OCI-LY1 (cell line): Measurements from ENCODE around the gene SPINK1.

Source experiments
- H2AFZ ChIP-seq: fragments of 200-600 bp; sonication (generic), shearing (Covaris generic); 2 replicates; pipeline ENCODE4 v1.6.0; 2014; ENCODE audit warnings: antibody characterized with exemption, mild to moderate bottlenecking, low read length
- H3F3A ChIP-seq: fragments of 200-600 bp; sonication (generic), shearing (Covaris generic); 2 replicates; pipeline ENCODE4 v1.6.0; 2014; ENCODE audit warnings: mild to moderate bottlenecking, antibody characterized with exemption, low read length, moderate library complexity; ENCODE audit not compliant: insufficient read depth
- H3K27ac ChIP-seq: fragments of 200-600 bp; sonication (generic); 2 replicates; pipeline ENCODE4 v1.5.1; 2014; ENCODE audit warnings: low read length, mixed run types, mild to moderate bottlenecking, low read depth; ENCODE audit not compliant: poor library complexity, severe bottlenecking
- H3K27me3 ChIP-seq: fragments of 200-600 bp; sonication (generic); 2 replicates; pipeline ENCODE4 v1.6.0; 2014; ENCODE audit warnings: antibody characterized with exemption, mild to moderate bottlenecking, low read length, moderate library complexity; ENCODE audit not compliant: insufficient read depth
- H3K36me3 ChIP-seq: fragments of 200-600 bp; sonication (generic); 2 replicates; pipeline ENCODE4 v1.6.1; 2014; ENCODE audit warnings: mild to moderate bottlenecking, antibody characterized with exemption, low read length, moderate library complexity, mixed read lengths; ENCODE audit not compliant: insufficient read depth
- H3K4me1 ChIP-seq: fragments of 200-600 bp; sonication (generic); 2 replicates; pipeline ENCODE4 v1.5.1; 2014; ENCODE audit warnings: mild to moderate bottlenecking, low read length, moderate library complexity; ENCODE audit not compliant: insufficient read depth, severe bottlenecking
- H3K4me2 ChIP-seq: fragments of 200-600 bp; sonication (generic), shearing (Covaris generic); 2 replicates; pipeline ENCODE4 v1.6.1; 2014; ENCODE audit warnings: low read length
- H3K4me3 ChIP-seq: fragments of 200-600 bp; sonication (generic); 2 replicates; pipeline ENCODE4 v1.5.1; 2014; ENCODE audit warnings: low read length, low read depth, mild to moderate bottlenecking, mixed read lengths; ENCODE audit not compliant: poor library complexity, severe bottlenecking
- H3K79me2 ChIP-seq: fragments of 200-600 bp; shearing (Covaris generic); 2 replicates; pipeline ENCODE4 v1.6.1; 2016; ENCODE audit warnings: mixed run types, low read length, mixed read lengths; ENCODE audit not compliant: insufficient read depth
- H3K9ac ChIP-seq: fragments of 200-600 bp; sonication (generic), shearing (Covaris generic); 2 replicates; pipeline ENCODE4 v1.6.1; 2014; ENCODE audit warnings: mild to moderate bottlenecking, low read length, mixed read lengths
- H3K9me2 ChIP-seq: fragments of 200-600 bp; sonication (generic), shearing (Covaris generic); 2 replicates; pipeline ENCODE4 v1.6.1; 2014; ENCODE audit warnings: low read depth, mild to moderate bottlenecking, low read length, mixed read lengths
- H3K9me3 ChIP-seq: fragments of 200-600 bp; shearing (Covaris generic); 2 replicates; pipeline ENCODE4 v1.6.1; 2014; ENCODE audit warnings: low read length, mixed read lengths
- H4K20me1 ChIP-seq: fragments of 200-600 bp; sonication (generic), shearing (Covaris generic); 2 replicates; pipeline ENCODE4 v1.6.0; 2016; ENCODE audit warnings: mild to moderate bottlenecking, low read length; ENCODE audit not compliant: insufficient read depth
- CTCF ChIP-seq: fragments of 200-600 bp; sonication (generic), shearing (Covaris generic); IDR thresholded peaks from 2 replicates; pipeline ENCODE4 v1.5.1; 2017; ENCODE audit warnings: mild to moderate bottlenecking, antibody characterized with exemption, low read length, moderate library complexity, mixed read lengths
- EZH2 ChIP-seq: fragments of 200-600 bp; sonication (generic), shearing (Covaris generic); IDR thresholded peaks from 2 replicates; pipeline ENCODE4 v1.8.0; 2017; ENCODE audit warnings: borderline replicate concordance, mixed run types, mild to moderate bottlenecking, antibody characterized with exemption, low read length, moderate library complexity, mixed read lengths

SPINK1 gene

DNA sequence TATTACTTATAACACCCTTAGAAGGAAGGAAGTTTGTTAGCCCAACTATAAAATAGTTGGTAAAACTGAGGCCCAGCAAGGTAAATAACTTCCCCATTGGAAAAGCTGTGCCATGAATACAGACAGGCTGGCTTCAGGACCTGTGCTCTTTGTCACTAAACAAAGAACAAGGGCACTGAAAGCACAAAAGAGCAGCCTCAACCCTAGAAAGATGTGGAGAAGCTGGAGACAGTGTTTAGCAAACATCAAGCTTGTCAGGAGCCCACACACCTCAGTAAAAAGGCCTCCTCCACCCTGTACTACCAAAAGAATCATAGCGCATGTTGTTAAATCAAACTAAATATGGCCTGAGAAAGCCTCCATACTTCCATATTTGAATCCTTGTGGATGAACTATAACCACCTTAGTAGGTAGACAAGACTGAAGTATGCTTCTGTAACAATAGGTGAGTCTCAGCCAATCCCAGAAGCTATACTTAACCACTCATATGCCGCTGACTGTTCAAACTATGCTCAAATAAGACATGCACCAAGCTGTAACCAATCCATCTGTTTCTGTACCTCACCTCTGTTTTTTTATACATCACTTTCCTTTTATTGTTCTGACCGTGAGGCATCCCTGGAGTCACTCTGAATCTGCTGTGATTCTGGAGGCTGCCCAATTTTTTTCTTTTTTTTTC lies 28.6 kb upstream of the SPINK1 start:
- Histone ChIP-seq H3K27me3 (no peaks in the 10 kb centered on the region), H3K9me3 (no peaks in the 10 kb centered on the region), H4K20me1 (no peaks in the 10 kb centered on the region), H3K4me3 (no peak overlapping the region), H3K9ac (no peak overlapping the region), H3K27ac (no peak overlapping the region), H3K36me3 (no peaks in the 10 kb centered on the region), H3K4me1 (no peaks in the 10 kb centered on the region), H3K79me2 (no peaks in the 10 kb centered on the region), H3K4me2 (no peak overlapping the region), H3K9me2 (no peaks in the 10 kb centered on the region), H2AFZ (no peak overlapping the region), H3F3A (no peaks in the 10 kb centered on the region)
- TF ChIP-seq EZH2 (no peak), CTCF (no peak)

- no peaks in the 10 kb centered on the region for H3F3A ChIP-seq
- H3K36me3 ChIP-seq: no peaks in the 10 kb centered on the region
- H2AFZ ChIP-seq: no peak overlapping the region
- H3K4me3 ChIP-seq: no peak overlapping the region
- no peak overlapping the region for H3K4me2 ChIP-seq
- no peaks in the 10 kb centered on the region for H3K4me1 ChIP-seq
- no peaks in the 10 kb centered on the region for H3K9me3 ChIP-seq
- no peaks in the 10 kb centered on the region for H3K79me2 ChIP-seq
- no peak overlapping the region for H3K27ac ChIP-seq
- no peaks in the 10 kb centered on the region for H3K27me3 ChIP-seq
- H3K9ac ChIP-seq: no peak overlapping the region
- TF ChIP-seq EZH2 (no peak), CTCF (no peak)
- no peaks in the 10 kb centered on the region for H4K20me1 ChIP-seq
- H3K9me2 ChIP-seq: no peaks in the 10 kb centered on the region
Measured at GRCh38 chr5:147858565-147858964, 27.1 kb upstream of the SPINK1 start.

- H3K4me1 ChIP-seq: no peaks in the 10 kb centered on the region
- no peaks in the 10 kb centered on the region for H4K20me1 ChIP-seq
- TF ChIP-seq EZH2 (no peak), CTCF (peak; percentile 82)
- no peak overlapping the region for H3K4me2 ChIP-seq
- no peaks in the 10 kb centered on the region for H3K9me2 ChIP-seq
- H3K79me2 ChIP-seq: no peaks in the 10 kb centered on the region
- no peaks in the 10 kb centered on the region for H3K9me3 ChIP-seq
- H3K27ac ChIP-seq: no peak overlapping the region
- H2AFZ ChIP-seq: no peak overlapping the region
- no peak overlapping the region for H3K9ac ChIP-seq
- no peak overlapping the region for H3K4me3 ChIP-seq
- no peaks in the 10 kb centered on the region for H3F3A ChIP-seq
- H3K27me3 ChIP-seq: no peaks in the 10 kb centered on the region
- no peaks in the 10 kb centered on the region for H3K36me3 ChIP-seq
Measured at GRCh38 chr5:147857302-147858129, 26.0 kb upstream of the SPINK1 start.
